Neural crest cell (in vitro differentiated cells): Measurements from ENCODE around the gene DYRK3. TPM values are rescaled to one million over a fixed set of nuclear protein-coding genes. Genes with fewer than 3 reads are reported as not detected.
"Not testable (repeated sequence)": the region's sequence is repeated elsewhere in the genome, so short reads cannot be mapped to it uniquely, and the experiment has no call there.

Source experiments
- DNase-seq: peaks from one replicate; pipeline ENCODE4 v3.0.0; 2021; ENCODE audit warnings: low read depth, mixed read lengths, low spot score
- H3K27ac Mint-ChIP-seq: one replicate; pipeline ENCODE4 v1.8.0; 2021; ENCODE audit warnings: mild to moderate bottlenecking, mixed read lengths; ENCODE audit not compliant: unreplicated experiment
- H3K27me3 Mint-ChIP-seq: 2 replicates; pipeline ENCODE4 v1.8.0; 2021; ENCODE audit warnings: low read depth, mild to moderate bottlenecking, mixed read lengths
- H3K36me3 Mint-ChIP-seq: 2 replicates; pipeline ENCODE4 v1.8.0; 2021; ENCODE audit warnings: low read depth, mild to moderate bottlenecking, mixed read lengths
- H3K4me1 Mint-ChIP-seq: 2 replicates; pipeline ENCODE4 v1.8.0; 2021; ENCODE audit warnings: mixed read lengths
- H3K4me3 Mint-ChIP-seq: one replicate; pipeline ENCODE4 v1.8.0; 2021; ENCODE audit warnings: mild to moderate bottlenecking, mixed read lengths
- H3K9me3 Mint-ChIP-seq: 2 replicates; pipeline ENCODE4 v1.8.0; 2021; ENCODE audit warnings: mixed read lengths
- CTCF ChIP-seq: fragments of 200-600 bp; sonication (generic); conservative IDR thresholded peaks from 2 replicates; pipeline ENCODE4 v1.5.0; 2021; ENCODE audit warnings: antibody characterized with exemption, mild to moderate bottlenecking
- total RNA-seq: library from RNA; stranded (reverse); gene quantifications from 2 replicates; pipeline ENCODE4 v1.2.1, GENCODE V29; 2021

DYRK3 gene
- total RNA-seq, 1 donor from 2014 or later = 12.5 TPM

DNA sequence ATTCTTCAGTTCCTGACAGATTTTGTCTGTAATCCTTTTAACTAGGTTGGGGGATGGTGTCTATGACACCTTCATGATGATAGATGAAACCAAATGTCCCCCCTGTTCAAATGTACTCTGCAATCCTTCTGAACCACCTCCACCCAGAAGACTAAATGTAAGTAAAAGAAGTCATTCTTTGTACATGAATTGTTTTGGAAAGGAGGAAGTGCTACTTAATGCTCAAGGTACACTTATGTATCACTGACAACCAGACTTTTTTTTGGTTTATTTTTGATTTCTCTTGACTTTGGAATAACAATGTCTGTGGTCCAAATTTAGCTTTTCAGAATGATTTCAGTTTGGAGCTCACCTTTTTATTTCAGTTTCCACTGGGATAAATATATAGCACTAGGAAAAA, 2.3 kb downstream of the DYRK3 start:
- DNase-seq = no peak
- Mint-ChIP-seq H3K27ac (no peak overlapping the region), H3K27me3 (peaks cover 2% of the 10 kb centered on the region), H3K4me1 (peaks cover 34% of the 10 kb centered on the region), H3K9me3 (no peaks in the 10 kb centered on the region), H3K4me3 (peak overlapping the region; percentile 7), H3K36me3 (peaks cover 8% of the 10 kb centered on the region)
- no peak for TF ChIP-seq CTCF

DNA sequence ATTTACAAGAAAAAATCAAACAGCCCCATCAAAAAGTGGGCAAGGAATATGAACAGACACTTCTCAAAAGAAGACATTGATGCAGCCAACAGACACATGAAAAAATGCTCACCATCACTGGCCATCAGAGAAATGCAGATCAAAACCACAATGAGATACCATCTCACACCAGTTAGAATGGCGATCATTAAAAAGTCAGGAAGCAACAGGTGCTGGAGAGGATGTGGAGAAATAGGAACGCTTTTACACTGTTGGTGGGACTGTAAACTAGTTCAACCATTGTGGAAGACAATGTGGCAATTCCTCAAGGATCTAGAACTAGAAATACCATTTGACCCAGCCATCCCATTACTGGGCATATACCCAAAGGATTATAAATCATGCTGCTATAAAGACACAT, 6.7 kb downstream of the DYRK3 start:
- H3K4me1 Mint-ChIP-seq, H3K27me3 Mint-ChIP-seq, DNase-seq, H3K27ac Mint-ChIP-seq, H3K9me3 Mint-ChIP-seq, H3K4me3 Mint-ChIP-seq: not testable (repeated sequence)
- peaks cover 11% of the 10 kb centered on the region for H3K36me3 Mint-ChIP-seq

GRCh38 chr1:206643118-206643698, 7.9 kb downstream of the DYRK3 start:
- H3K27me3 Mint-ChIP-seq = no peaks in the 10 kb centered on the region
- TF ChIP-seq CTCF = no peak
- H3K4me1 Mint-ChIP-seq = no peaks in the 10 kb centered on the region
- no peak overlapping the region for H3K4me3 Mint-ChIP-seq
- H3K36me3 Mint-ChIP-seq = peaks cover 15% of the 10 kb centered on the region
- no peak for DNase-seq
- H3K9me3 Mint-ChIP-seq = no peaks in the 10 kb centered on the region
- H3K27ac Mint-ChIP-seq = no peak overlapping the region

- Mint-ChIP-seq H3K4me3 (no peak overlapping the region), H3K4me1 (no peaks in the 10 kb centered on the region), H3K27me3 (no peaks in the 10 kb centered on the region), H3K27ac (no peak overlapping the region), H3K36me3 (peaks cover 19% of the 10 kb centered on the region), H3K9me3 (no peaks in the 10 kb centered on the region)
- DNase-seq = no peak
- TF ChIP-seq CTCF = no peak
Observed at GRCh38 chr1:206646504-206646903, 11.2 kb downstream of the DYRK3 start.

DNA sequence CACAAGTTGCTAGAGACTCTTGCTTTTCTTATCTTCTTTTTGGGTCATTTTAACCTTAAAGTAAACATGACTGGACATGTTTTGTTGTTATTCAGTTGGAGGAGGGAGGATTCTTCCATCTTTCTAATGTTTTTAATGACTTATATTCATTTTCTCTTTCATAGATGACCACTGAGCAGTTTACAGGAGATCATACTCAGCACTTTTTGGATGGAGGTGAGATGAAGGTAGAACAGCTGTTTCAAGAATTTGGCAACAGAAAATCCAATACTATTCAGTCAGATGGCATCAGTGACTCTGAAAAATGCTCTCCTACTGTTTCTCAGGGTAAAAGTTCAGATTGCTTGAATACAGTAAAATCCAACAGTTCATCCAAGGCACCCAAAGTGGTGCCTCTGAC, 11.9 kb downstream of the DYRK3 start:
- H3K27ac Mint-ChIP-seq = no peak overlapping the region
- peaks cover 14% of the 10 kb centered on the region for H3K36me3 Mint-ChIP-seq
- H3K4me1 Mint-ChIP-seq = no peaks in the 10 kb centered on the region
- no peak for TF ChIP-seq CTCF
- DNase-seq = no peak
- no peaks in the 10 kb centered on the region for H3K27me3 Mint-ChIP-seq
- H3K9me3 Mint-ChIP-seq = no peaks in the 10 kb centered on the region
- H3K4me3 Mint-ChIP-seq = no peak overlapping the region

GRCh38 chr1:206649261-206649921, 14.1 kb downstream of the DYRK3 start:
- Mint-ChIP-seq H3K27ac (no peak overlapping the region), H3K4me1 (peaks cover 4% of the 10 kb centered on the region), H3K4me3 (no peak overlapping the region), H3K9me3 (no peaks in the 10 kb centered on the region), H3K27me3 (no peaks in the 10 kb centered on the region), H3K36me3 (peaks cover 11% of the 10 kb centered on the region)
- DNase-seq = no peak
- TF ChIP-seq CTCF = no peak
